Esophagus (tissue), 2 donors: Measurements from ENCODE around the gene HSP90B1. TPM values are rescaled to one million over a fixed set of nuclear protein-coding genes. Genes with fewer than 3 reads are reported as not detected.

Experiments used
- H3K27ac ChIP-seq, 2 donors: one replicate each; pipeline ENCODE4 v1.5.1; 2013; ENCODE audit warnings: low read depth in 2 of 2, mild to moderate bottlenecking in 2 of 2, inconsistent platforms in 1 of 2, low read length in 1 of 2, moderate library complexity in 1 of 2
- H3K27me3 ChIP-seq, 2 donors: one replicate each; pipeline ENCODE4 v1.6.1; 2013; ENCODE audit warnings: low read length in 2 of 2, control low read depth in 1 of 2, mild to moderate bottlenecking in 1 of 2; ENCODE audit not compliant: insufficient read depth in 2 of 2, control insufficient read depth in 1 of 2
- H3K36me3 ChIP-seq, 2 donors: one replicate each; pipeline ENCODE4 v1.6.1; 2013; ENCODE audit warnings: low read length in 1 of 2; ENCODE audit not compliant: control insufficient read depth in 2 of 2, insufficient read depth in 2 of 2
- H3K4me1 ChIP-seq, 2 donors: one replicate each; pipeline ENCODE4 v1.6.1; 2013; ENCODE audit warnings: low read length in 1 of 2; ENCODE audit not compliant: control insufficient read depth in 2 of 2, insufficient read depth in 2 of 2
- H3K4me3 ChIP-seq, 2 donors: one replicate each; pipeline ENCODE4 v1.5.1; 2013; ENCODE audit warnings: low read length in 2 of 2, mild to moderate bottlenecking in 2 of 2, low read depth in 1 of 2, moderate library complexity in 1 of 2
- H3K9me3 ChIP-seq, 2 donors: one replicate each; pipeline ENCODE4 v1.6.1; 2013; ENCODE audit warnings: mild to moderate bottlenecking in 2 of 2, low read depth in 1 of 2, low read length in 1 of 2, moderate library complexity in 1 of 2; ENCODE audit not compliant: control insufficient read depth in 2 of 2, insufficient read depth in 1 of 2
- WGBS, 2 donors: extraction: QIAGEN DNeasy Blood & Tissue Kit; methylation state at CpG; one replicate each; pipeline ENCODE4 v1.1.7; 2013; 5-methylcytosine and 5-hydroxymethylcytosine counted together
- polyA plus RNA-seq, 2 donors: library from polyadenylated mRNA; stranded (reverse); fragments of 200-250 nt; gene quantifications; one replicate each; pipeline ENCODE4 v1.2.3, GENCODE V29; 2013
- donor health status: healthy with polysubstance abuse.
- donor health status: Bipolar disorder and iron deficiency.

HSP90B1 gene
- polyA plus RNA-seq, 2 donors = 192 to 208 TPM

DNA sequence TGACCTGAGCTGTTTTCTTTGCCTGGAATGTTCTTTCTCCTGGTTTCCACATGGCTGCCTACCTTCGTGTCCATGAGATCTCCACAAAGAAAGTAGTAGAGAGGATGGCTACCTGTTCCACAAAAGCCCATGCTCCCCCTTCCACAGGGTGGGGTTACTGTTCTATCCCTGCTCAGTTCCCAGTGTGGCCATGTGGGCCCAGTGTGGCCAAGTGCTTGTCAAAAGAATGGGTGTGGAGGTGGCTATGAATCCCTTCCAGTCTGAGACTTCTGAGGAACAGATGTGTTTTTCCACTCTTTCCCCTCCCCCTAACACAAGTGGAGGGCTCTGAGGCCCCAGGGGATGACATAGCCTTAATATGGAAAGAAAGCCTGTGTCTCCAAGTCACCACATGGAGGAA lies 26.2 kb upstream of the HSP90B1 start:
- no peak overlapping the region for H3K27ac ChIP-seq
- 87 to 92% methylated on average over 1 of the region's 1 CpG for WGBS, 2 donors
- no peaks in the 10 kb centered on the region for H3K36me3 ChIP-seq
- no peak overlapping the region for H3K4me3 ChIP-seq
- no peaks in the 10 kb centered on the region for H3K9me3 ChIP-seq
- peaks cover 2 to 3% of the 10 kb centered on the region in 2 donors for H3K4me1 ChIP-seq
- no peaks in the 10 kb centered on the region for H3K27me3 ChIP-seq

DNA sequence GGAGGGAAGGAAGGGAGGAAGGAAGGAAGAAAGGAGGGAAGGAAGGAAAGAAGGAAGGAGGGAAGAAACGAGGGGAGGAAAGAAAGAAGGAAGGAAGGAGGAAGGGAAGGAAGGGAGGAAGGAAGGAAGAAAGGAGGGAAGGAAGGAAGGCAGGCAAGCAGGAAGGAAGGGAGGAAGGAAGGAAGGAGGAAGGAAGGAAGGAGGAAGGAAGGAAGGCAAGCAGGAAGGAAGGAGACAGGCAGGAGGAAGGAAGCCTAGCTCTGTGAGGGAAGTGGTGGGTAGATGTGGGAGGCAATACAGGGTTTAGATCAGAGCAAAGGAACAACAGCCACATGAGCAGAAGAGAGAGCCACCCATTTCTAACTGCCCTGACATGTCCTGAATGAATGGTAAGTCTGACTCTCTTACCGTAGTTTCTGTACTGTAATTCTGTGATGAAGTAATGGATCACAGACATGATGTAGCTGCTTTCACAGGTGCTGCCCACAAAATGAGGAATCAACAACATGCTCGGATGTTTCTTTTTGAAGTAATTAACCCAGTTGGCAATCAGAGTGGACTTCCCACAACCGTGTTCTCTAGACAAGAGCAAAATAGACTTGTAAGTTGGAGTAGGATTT lies 24.4 kb upstream of the HSP90B1 start:
- no peaks in the 10 kb centered on the region for H3K27me3 ChIP-seq
- 42 to 56% methylated on average over 4 of the region's 4 CpGs for WGBS, 2 donors
- H3K4me3 ChIP-seq = no peak overlapping the region
- no peak overlapping the region for H3K27ac ChIP-seq
- H3K36me3 ChIP-seq = no peaks in the 10 kb centered on the region
- H3K9me3 ChIP-seq = no peaks in the 10 kb centered on the region
- peaks cover 2 to 3% of the 10 kb centered on the region in 2 donors for H3K4me1 ChIP-seq

DNA sequence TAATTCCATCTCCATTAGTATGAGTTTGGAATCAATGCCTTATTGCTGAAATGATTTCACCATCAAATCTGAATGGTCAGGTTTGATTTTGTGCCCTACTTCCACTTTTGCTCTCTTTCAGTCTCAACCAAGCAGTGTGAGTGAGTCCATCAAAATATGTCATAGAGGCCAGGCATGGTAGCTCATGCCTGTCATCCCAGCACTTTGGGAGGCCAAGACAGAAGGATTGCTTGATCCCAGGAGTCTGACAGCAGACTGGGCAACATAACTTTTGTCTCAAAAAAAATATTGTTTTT lies 22.0 kb upstream of the HSP90B1 start:
- H3K27ac ChIP-seq = no peak overlapping the region

DNA sequence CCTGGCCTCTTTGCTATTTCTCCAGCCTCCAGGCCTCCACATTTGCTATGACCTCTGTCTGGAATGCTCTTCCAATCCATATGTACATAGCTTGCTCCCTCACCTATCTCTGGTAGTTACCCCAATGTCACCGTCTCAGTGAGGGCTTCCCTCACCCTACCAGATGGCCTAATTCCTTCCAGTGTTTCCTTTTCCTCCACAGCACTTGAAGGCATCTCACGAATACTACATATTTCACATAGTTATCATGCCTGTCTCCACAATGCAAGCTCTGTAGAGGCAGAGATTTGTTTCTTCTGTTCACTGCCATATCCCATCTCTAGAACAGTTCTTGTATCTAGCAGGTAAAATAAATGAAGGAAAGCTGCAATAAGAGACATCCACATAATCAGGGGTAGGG lies 21.3 kb upstream of the HSP90B1 start:
- 54 to 64% methylated on average over 2 of the region's 2 CpGs for WGBS, 2 donors
- no peak overlapping the region for H3K27ac ChIP-seq
- no peak overlapping the region for H3K4me3 ChIP-seq
- no peaks in the 10 kb centered on the region for H3K36me3 ChIP-seq
- H3K27me3 ChIP-seq = no peaks in the 10 kb centered on the region
- no peaks in the 10 kb centered on the region for H3K9me3 ChIP-seq
- H3K4me1 ChIP-seq = peaks cover 0 to 2% of the 10 kb centered on the region in 2 donors

More for the DNA sequence above, 22.0 kb upstream of the HSP90B1 start:
- no peak overlapping the region for H3K4me3 ChIP-seq
- no peaks in the 10 kb centered on the region for H3K36me3 ChIP-seq
- H3K9me3 ChIP-seq = no peaks in the 10 kb centered on the region
- H3K4me1 ChIP-seq = peaks cover 2% of the 10 kb centered on the region in 2 donors
- no peaks in the 10 kb centered on the region for H3K27me3 ChIP-seq

GRCh38 chr12:103909811-103910210 lies 20.4 kb upstream of the HSP90B1 start:
- WGBS, 2 donors = 60 to 79% methylated on average over 1 of the region's 1 CpG
- Histone ChIP-seq H3K4me1 (peaks cover 0 to 2% of the 10 kb centered on the region in 2 donors), H3K27me3 (no peaks in the 10 kb centered on the region), H3K4me3 (no peak overlapping the region), H3K9me3 (no peaks in the 10 kb centered on the region), H3K27ac (no peak overlapping the region), H3K36me3 (no peaks in the 10 kb centered on the region)

- no peak overlapping the region for H3K27ac ChIP-seq
- H3K9me3 ChIP-seq = no peaks in the 10 kb centered on the region
- no peaks in the 10 kb centered on the region for H3K36me3 ChIP-seq
- H3K27me3 ChIP-seq = no peaks in the 10 kb centered on the region
- H3K4me1 ChIP-seq = no peaks in the 10 kb centered on the region
- WGBS, 2 donors = 74 to 84% methylated on average over 1 of the region's 1 CpG
- no peak overlapping the region for H3K4me3 ChIP-seq
Observed at GRCh38 chr12:103912069-103912468, 18.1 kb upstream of the HSP90B1 start.

- WGBS, 2 donors = 84% methylated on average over 3 of the region's 3 CpGs
- Histone ChIP-seq H3K27ac (no peak overlapping the region), H3K9me3 (no peaks in the 10 kb centered on the region), H3K27me3 (no peaks in the 10 kb centered on the region), H3K4me1 (no peaks in the 10 kb centered on the region), H3K4me3 (no peak overlapping the region), H3K36me3 (no peaks in the 10 kb centered on the region)
Observed at GRCh38 chr12:103913100-103913499, 17.1 kb upstream of the HSP90B1 start.

DNA sequence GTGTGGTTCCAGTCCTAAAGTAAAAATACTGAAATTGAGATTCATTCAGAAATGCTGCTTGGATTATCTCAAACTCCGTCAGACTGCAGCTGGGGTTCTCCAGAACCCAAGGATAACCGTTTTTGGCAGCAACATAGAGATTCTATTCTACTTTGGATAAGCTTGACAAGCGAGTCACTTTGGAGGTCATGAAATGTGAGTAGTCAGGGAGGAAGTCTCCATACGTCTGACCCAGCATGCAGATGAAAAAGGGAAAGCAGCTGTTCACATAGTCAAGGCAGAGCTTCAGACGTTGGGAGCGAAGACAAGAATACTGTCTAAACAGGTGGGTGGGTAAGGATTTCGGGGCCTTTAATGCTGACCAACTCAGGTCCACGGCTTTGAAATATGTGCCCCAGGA lies 14.9 kb upstream of the HSP90B1 start:
- no peak overlapping the region for H3K27ac ChIP-seq
- no peaks in the 10 kb centered on the region for H3K9me3 ChIP-seq
- 71 to 77% methylated on average over 8 of the region's 8 CpGs for WGBS, 2 donors
- no peaks in the 10 kb centered on the region for H3K27me3 ChIP-seq
- no peaks in the 10 kb centered on the region for H3K4me1 ChIP-seq
- H3K4me3 ChIP-seq = no peak overlapping the region
- H3K36me3 ChIP-seq = no peaks in the 10 kb centered on the region

DNA sequence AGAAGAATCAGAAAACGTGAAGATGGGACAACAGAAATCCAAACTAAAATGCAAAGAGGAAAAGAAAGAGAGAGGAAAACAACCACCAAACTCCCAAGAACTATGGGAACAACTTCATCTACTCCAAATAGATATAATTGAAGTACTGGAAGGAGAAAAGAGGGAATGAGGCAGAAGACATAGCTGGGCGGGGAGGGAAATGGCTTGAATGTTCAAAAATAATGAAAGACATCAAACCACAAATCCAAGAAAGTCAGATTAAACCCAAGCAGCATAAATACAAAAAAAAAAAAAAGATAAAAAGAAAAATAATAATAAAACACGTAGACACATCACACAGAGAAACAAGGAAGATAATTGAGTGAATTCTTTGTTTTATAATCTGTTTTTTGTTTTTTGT lies 12.3 kb upstream of the HSP90B1 start:
- H3K4me1 ChIP-seq = no peaks in the 10 kb centered on the region
- H3K4me3 ChIP-seq = no peak overlapping the region
- H3K36me3 ChIP-seq = no peaks in the 10 kb centered on the region
- H3K9me3 ChIP-seq = no peaks in the 10 kb centered on the region
- no peaks in the 10 kb centered on the region for H3K27me3 ChIP-seq
- H3K27ac ChIP-seq = no peak overlapping the region
- 74 to 77% methylated on average over 3 of the region's 3 CpGs for WGBS, 2 donors

GRCh38 chr12:103924761-103925641 lies 5.2 kb upstream of the HSP90B1 start:
- Histone ChIP-seq H3K27me3 (no peaks in the 10 kb centered on the region), H3K4me1 (no peaks in the 10 kb centered on the region), H3K9me3 (no peaks in the 10 kb centered on the region), H3K36me3 (no peaks in the 10 kb centered on the region), H3K4me3 (no peak overlapping the region), H3K27ac (no peak overlapping the region)
- 76% methylated on average over 9 of the region's 9 CpGs for WGBS, 2 donors
